ENCODE results near the gene KASH5. TPM values are rescaled to one million over a fixed set of nuclear protein-coding genes. Genes with fewer than 3 reads are reported as not detected.

Gene KASH5
- total RNA-seq, 1 experiment from 2014 or later = not detected

DNA sequence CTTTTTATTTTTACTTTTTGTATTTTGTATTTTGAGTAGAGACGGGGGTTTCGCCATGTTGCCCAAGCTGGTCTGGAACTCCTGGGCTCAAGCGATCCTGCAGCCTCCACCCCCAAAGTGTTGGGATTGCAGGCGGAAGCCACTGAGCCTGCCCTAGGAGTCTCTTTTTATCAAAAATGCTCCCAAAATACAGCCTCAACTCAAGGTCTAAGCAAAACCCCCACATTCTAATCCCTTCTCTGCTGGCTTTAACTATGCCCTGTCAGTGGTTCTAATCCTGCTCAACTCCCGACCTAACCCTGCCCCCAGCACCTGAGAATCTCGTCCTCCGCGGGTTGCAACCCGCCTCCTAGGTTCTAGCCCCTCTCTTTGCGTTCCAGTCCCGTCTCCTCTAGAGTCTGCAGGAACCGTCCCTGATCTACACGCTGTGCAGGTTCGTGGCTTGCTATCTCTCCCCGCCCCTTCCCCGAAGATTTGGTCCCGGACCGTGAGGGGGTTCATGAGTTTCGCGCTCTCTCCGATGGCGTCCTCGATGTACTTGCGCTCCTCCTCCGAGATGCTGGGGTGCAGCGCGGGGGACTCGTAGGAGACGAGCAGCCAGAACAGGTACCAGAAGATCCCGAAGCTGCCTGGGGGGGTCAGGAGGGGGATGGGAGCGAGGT is 45.3 kb downstream of the KASH5 start:
- Histone ChIP-seq H3K18ac (ENCODE audit: insufficient read length, low read depth, low read length) (no peak overlapping the region), H3K27ac (ENCODE audit: insufficient read length, low read depth, low read length) (no peak overlapping the region), H3K9ac (ENCODE audit: extremely low read depth, insufficient read length, low read length) (no peak overlapping the region), H3K4me1 (ENCODE audit: insufficient read depth, low read length) (no peaks in the 10 kb centered on the region), H3K4ac (ENCODE audit: low read depth, low read length) (no peak overlapping the region), H3T11ph (ENCODE audit: low read length) (no peak overlapping the region), H3K14ac (ENCODE audit: insufficient read depth, low read length) (no peak overlapping the region), H3K4me2 (ENCODE audit: insufficient read depth, insufficient read length, low read length) (peak overlapping the region; percentile 70), H2BK15ac (ENCODE audit: low read depth, low read length) (no peak overlapping the region), H3K79me1 (ENCODE audit: insufficient read depth, low read depth, low read length, poor library complexity, severe bottlenecking) (no peaks in the 10 kb centered on the region), H4K5ac (ENCODE audit: insufficient read length, low read depth, low read length) (no peak overlapping the region), H2AFZ (ENCODE audit: low read length) (no peak overlapping the region), H3K27me3 (ENCODE audit: insufficient read depth, low read length) (peaks cover 14% of the 10 kb centered on the region; the same call in 1 of the 2 replicates), H3K79me2 (ENCODE audit: insufficient read depth, low read length) (no peaks in the 10 kb centered on the region), H2BK120ac (ENCODE audit: low read depth, low read length, poor library complexity, severe bottlenecking) (no peak overlapping the region), H3K9me3 (ENCODE audit: control insufficient read depth, low read depth, low read length) (no peaks in the 10 kb centered on the region), H2BK5ac (ENCODE audit: insufficient read length, low read length) (no peak overlapping the region), H2BK12ac (ENCODE audit: insufficient read length, low read depth, low read length) (no peak overlapping the region), H4K91ac (ENCODE audit: insufficient read length, low read depth, low read length) (no peak overlapping the region), H4K20me1 (ENCODE audit: control insufficient read depth, insufficient read depth, insufficient read length) (no peaks in the 10 kb centered on the region), H3K56ac (ENCODE audit: insufficient read length, low read depth, low read length) (no peak overlapping the region), H3K23ac (ENCODE audit: insufficient read length, low read depth, low read length) (no peak overlapping the region), H3K23me2 (ENCODE audit: insufficient read length, low read depth, low read length, poor library complexity, severe bottlenecking) (peaks cover 10% of the 10 kb centered on the region), H4K8ac (replicated peaks; ENCODE audit: insufficient read length, low read depth, low read length) (no peak overlapping the region), H2AK5ac (ENCODE audit: insufficient read length, low read length) (no peak overlapping the region), H2BK20ac (ENCODE audit: low read depth, low read length, poor library complexity, severe bottlenecking) (no peak overlapping the region)
- WGBS (ENCODE audit: extremely low coverage, insufficient read length, low lambda C conversion rate) = no CpG with 5 or more reads among the region's 31 CpGs
- H3K4me3 Mint-ChIP-seq = peak overlapping the region; percentile 57 to 63
- H3K9me3 Mint-ChIP-seq = peaks cover 4 to 8% of the 10 kb centered on the region in 2 experiments; a peak in 3 of 5 replicates
- H3K36me3 Mint-ChIP-seq (ENCODE audit: insufficient read depth in 1 of 3, low read depth in 3 of 3) = peaks cover 3 to 15% (median 6%) of the 10 kb centered on the region in 3 experiments
- peaks cover 26 to 75% of the 10 kb centered on the region in 2 experiments for H3K4me1 Mint-ChIP-seq
- peaks cover 82% of the 10 kb centered on the region for H3K27me3 Mint-ChIP-seq (ENCODE audit: low read depth)
- H3K27ac Mint-ChIP-seq = no peak overlapping the region
- DNase-seq = no peak
- TF ChIP-seq, protein P1, sequence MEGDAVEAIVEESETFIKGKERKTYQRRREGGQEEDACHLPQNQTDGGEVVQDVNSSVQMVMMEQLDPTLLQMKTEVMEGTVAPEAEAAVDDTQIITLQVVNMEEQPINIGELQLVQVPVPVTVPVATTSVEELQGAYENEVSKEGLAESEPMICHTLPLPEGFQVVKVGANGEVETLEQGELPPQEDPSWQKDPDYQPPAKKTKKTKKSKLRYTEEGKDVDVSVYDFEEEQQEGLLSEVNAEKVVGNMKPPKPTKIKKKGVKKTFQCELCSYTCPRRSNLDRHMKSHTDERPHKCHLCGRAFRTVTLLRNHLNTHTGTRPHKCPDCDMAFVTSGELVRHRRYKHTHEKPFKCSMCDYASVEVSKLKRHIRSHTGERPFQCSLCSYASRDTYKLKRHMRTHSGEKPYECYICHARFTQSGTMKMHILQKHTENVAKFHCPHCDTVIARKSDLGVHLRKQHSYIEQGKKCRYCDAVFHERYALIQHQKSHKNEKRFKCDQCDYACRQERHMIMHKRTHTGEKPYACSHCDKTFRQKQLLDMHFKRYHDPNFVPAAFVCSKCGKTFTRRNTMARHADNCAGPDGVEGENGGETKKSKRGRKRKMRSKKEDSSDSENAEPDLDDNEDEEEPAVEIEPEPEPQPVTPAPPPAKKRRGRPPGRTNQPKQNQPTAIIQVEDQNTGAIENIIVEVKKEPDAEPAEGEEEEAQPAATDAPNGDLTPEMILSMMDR (conservative IDR thresholded peaks at IDR 0.05) = no peak
